ENCODE results near the gene TBCD. TPM values are rescaled to one million over a fixed set of nuclear protein-coding genes. Genes with fewer than 3 reads are reported as not detected.
A peak's percentile ranks its signal among the peaks of the same experiment; 100 is the strongest.
"Not testable (repeated sequence)": the region's sequence is repeated elsewhere in the genome, so short reads cannot be mapped to it uniquely, and the experiment has no call there.

The TBCD gene
- total RNA-seq, 1 donor from 2014 or later = 31.8 TPM

DNA sequence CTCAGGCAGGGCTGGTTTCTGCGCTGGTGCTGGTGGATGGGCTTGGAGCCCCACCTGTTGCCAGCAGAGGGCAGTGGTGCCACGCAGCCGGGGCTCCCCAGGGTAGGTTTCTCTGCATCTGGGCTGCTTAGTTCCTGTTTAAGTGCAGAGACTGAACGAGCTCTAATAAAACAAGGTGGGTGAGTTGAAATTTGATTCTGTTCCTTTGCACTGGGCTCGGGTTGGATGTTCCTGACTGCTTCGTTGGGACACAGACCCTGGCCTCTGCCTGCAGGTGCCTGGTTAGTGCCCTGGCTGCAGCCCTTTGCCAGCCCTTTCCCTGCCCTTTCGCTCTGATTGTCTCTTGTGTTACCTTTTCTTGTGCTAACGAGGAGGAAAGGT, 30.0 kb downstream of the TBCD start:
- no peaks in the 10 kb centered on the region for H3K4me1 ChIP-seq (ENCODE audit: insufficient read depth, low read length)
- H3K4me3 ChIP-seq (ENCODE audit: insufficient read depth, low read depth, low read length) = no peak overlapping the region
- TF ChIP-seq EZH2 (IDR thresholded peaks at IDR 0.05; ENCODE audit: insufficient read depth, low read length) = no peak
- TF ChIP-seq, protein P1, sequence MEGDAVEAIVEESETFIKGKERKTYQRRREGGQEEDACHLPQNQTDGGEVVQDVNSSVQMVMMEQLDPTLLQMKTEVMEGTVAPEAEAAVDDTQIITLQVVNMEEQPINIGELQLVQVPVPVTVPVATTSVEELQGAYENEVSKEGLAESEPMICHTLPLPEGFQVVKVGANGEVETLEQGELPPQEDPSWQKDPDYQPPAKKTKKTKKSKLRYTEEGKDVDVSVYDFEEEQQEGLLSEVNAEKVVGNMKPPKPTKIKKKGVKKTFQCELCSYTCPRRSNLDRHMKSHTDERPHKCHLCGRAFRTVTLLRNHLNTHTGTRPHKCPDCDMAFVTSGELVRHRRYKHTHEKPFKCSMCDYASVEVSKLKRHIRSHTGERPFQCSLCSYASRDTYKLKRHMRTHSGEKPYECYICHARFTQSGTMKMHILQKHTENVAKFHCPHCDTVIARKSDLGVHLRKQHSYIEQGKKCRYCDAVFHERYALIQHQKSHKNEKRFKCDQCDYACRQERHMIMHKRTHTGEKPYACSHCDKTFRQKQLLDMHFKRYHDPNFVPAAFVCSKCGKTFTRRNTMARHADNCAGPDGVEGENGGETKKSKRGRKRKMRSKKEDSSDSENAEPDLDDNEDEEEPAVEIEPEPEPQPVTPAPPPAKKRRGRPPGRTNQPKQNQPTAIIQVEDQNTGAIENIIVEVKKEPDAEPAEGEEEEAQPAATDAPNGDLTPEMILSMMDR (IDR thresholded peaks at IDR 0.05; ENCODE audit: insufficient read depth, low read depth, low read length) = peak; percentile 93
- no peak overlapping the region for H3K9ac ChIP-seq (ENCODE audit: low read length)
- Mint-ChIP-seq H3K27ac (ENCODE audit: unreplicated experiment) (peak overlapping the region; percentile 26), H3K4me1 (ENCODE audit: low read depth, unreplicated experiment) (no peaks in the 10 kb centered on the region), H3K4me3 (ENCODE audit: unreplicated experiment) (no peak overlapping the region), H3K9me3 (ENCODE audit: unreplicated experiment) (peaks cover 3% of the 10 kb centered on the region), H3K27me3 (ENCODE audit: low read depth, unreplicated experiment) (no peaks in the 10 kb centered on the region), H3K36me3 (ENCODE audit: low read depth, unreplicated experiment) (peaks cover 10% of the 10 kb centered on the region)
- FAIRE-seq (peak; percentile 37), DNase-seq (ENCODE audit: low read depth) (peak; percentile 24)
- H4K20me1 ChIP-seq (ENCODE audit: insufficient read depth, low read length) = peaks cover 13% of the 10 kb centered on the region
- no peaks in the 10 kb centered on the region for H3K9me3 ChIP-seq (ENCODE audit: insufficient read depth, low read depth, low read length)
- H3K27me3 ChIP-seq (ENCODE audit: insufficient read depth, low read length) = no peaks in the 10 kb centered on the region
- peaks cover 5% of the 10 kb centered on the region for H3K79me2 ChIP-seq (ENCODE audit: insufficient read depth, low read length)
- no peaks in the 10 kb centered on the region for H3K36me3 ChIP-seq (ENCODE audit: insufficient read depth, low read length)
- H2AFZ ChIP-seq (ENCODE audit: low read depth, low read length) = no peak overlapping the region
- H3K27ac ChIP-seq (ENCODE audit: low read depth, low read length) = no peak overlapping the region
- H3K4me2 ChIP-seq (ENCODE audit: low read length) = no peak overlapping the region

DNA sequence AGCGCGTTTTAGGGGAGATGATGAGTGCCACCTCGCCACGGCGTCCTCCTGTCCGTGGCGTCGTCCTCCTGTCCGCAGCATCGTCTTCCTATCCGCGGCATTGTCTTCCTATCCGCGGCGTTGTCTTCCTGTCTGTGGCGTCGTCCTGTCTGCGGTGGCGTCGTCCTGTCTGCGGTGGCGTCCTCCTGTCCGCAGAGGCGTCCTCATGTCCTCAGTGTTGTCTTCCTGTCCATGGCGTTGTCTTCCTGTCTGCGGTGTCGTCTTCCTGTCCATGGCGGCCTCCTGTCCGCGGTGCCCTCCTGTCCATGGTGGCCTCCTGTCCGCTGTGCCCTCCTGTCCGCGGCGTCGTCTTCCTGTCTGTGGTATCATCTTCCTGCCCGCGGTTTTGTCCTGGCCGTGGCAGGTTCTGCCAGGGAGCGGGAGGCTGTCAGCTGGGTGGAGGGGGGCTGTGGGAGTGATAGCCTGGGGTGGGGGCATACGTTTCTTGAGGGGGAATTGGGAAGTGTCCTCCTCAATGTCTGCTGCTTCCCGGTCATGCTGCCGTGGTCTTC, 30.9 kb downstream of the TBCD start:
- peaks cover 18% of the 10 kb centered on the region for H4K20me1 ChIP-seq (ENCODE audit: insufficient read depth, low read length)
- Mint-ChIP-seq H3K36me3 (ENCODE audit: low read depth, unreplicated experiment) (peaks cover 7% of the 10 kb centered on the region), H3K27ac (ENCODE audit: unreplicated experiment) (no peak overlapping the region), H3K27me3 (ENCODE audit: low read depth, unreplicated experiment) (no peaks in the 10 kb centered on the region), H3K4me1 (ENCODE audit: low read depth, unreplicated experiment) (no peaks in the 10 kb centered on the region), H3K9me3 (ENCODE audit: unreplicated experiment) (peaks cover 3% of the 10 kb centered on the region), H3K4me3 (ENCODE audit: unreplicated experiment) (no peak overlapping the region)
- H2AFZ ChIP-seq (ENCODE audit: low read depth, low read length) = no peak overlapping the region
- H3K9me3 ChIP-seq (ENCODE audit: insufficient read depth, low read depth, low read length) = no peaks in the 10 kb centered on the region
- no peak overlapping the region for H3K4me2 ChIP-seq (ENCODE audit: low read length)
- H3K27me3 ChIP-seq (ENCODE audit: insufficient read depth, low read length) = no peaks in the 10 kb centered on the region
- no peak overlapping the region for H3K27ac ChIP-seq (ENCODE audit: low read depth, low read length)
- H3K9ac ChIP-seq (ENCODE audit: low read length) = no peak overlapping the region
- TF ChIP-seq EZH2 (IDR thresholded peaks at IDR 0.05; ENCODE audit: insufficient read depth, low read length) = no peak
- TF ChIP-seq, protein P1 (IDR thresholded peaks at IDR 0.05; ENCODE audit: insufficient read depth, low read depth, low read length) = no peak
- DNase-seq (ENCODE audit: low read depth) (no peak), FAIRE-seq (no peak)
- H3K79me2 ChIP-seq (ENCODE audit: insufficient read depth, low read length) = peaks cover 5% of the 10 kb centered on the region
- no peaks in the 10 kb centered on the region for H3K36me3 ChIP-seq (ENCODE audit: insufficient read depth, low read length)
- H3K4me3 ChIP-seq (ENCODE audit: insufficient read depth, low read depth, low read length) = no peak overlapping the region
- H3K4me1 ChIP-seq (ENCODE audit: insufficient read depth, low read length) = peaks cover 4% of the 10 kb centered on the region

DNA sequence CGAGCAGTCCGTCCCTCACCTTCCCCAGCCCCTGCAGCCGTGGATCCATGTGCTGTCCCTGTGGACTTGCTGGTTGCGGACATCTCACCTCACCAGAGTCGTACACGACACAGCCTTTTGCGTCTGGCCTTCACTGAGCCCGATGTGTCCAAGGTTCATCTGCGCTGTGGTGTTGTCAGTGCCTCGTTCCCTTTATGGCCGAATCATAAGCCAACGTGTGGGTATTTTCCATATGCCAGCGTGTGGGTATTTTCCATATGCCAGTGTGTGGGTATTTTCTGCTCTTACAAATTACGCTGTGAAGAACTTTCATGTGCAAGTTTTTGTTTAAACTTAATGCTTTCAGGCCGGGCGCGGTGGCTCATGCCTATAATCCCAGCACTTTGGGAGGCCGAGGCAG, 31.6 kb downstream of the TBCD start:
- Histone ChIP-seq H4K20me1 (ENCODE audit: insufficient read depth, low read length) (peaks cover 18% of the 10 kb centered on the region), H3K27me3 (ENCODE audit: insufficient read depth, low read length) (no peaks in the 10 kb centered on the region), H3K4me1 (ENCODE audit: insufficient read depth, low read length) (peaks cover 4% of the 10 kb centered on the region), H3K4me3 (ENCODE audit: insufficient read depth, low read depth, low read length) (no peak overlapping the region), H3K79me2 (ENCODE audit: insufficient read depth, low read length) (peaks cover 5% of the 10 kb centered on the region), H3K9me3 (ENCODE audit: insufficient read depth, low read depth, low read length) (no peaks in the 10 kb centered on the region), H2AFZ (ENCODE audit: low read depth, low read length) (no peak overlapping the region), H3K27ac (ENCODE audit: low read depth, low read length) (no peak overlapping the region), H3K36me3 (ENCODE audit: insufficient read depth, low read length) (no peaks in the 10 kb centered on the region), H3K9ac (ENCODE audit: low read length) (no peak overlapping the region), H3K4me2 (ENCODE audit: low read length) (no peak overlapping the region)
- Mint-ChIP-seq H3K27ac (ENCODE audit: unreplicated experiment) (no peak overlapping the region), H3K27me3 (ENCODE audit: low read depth, unreplicated experiment) (no peaks in the 10 kb centered on the region), H3K36me3 (ENCODE audit: low read depth, unreplicated experiment) (peaks cover 7% of the 10 kb centered on the region), H3K4me1 (ENCODE audit: low read depth, unreplicated experiment) (no peaks in the 10 kb centered on the region), H3K9me3 (ENCODE audit: unreplicated experiment) (peaks cover 3% of the 10 kb centered on the region), H3K4me3 (ENCODE audit: unreplicated experiment) (no peak overlapping the region)
- no peak for FAIRE-seq
- TF ChIP-seq, protein P1 (IDR thresholded peaks at IDR 0.05; ENCODE audit: insufficient read depth, low read depth, low read length) = no peak
- TF ChIP-seq EZH2 (IDR thresholded peaks at IDR 0.05; ENCODE audit: insufficient read depth, low read length) = no peak
- DNase-seq (ENCODE audit: low read depth) = no peak

DNA sequence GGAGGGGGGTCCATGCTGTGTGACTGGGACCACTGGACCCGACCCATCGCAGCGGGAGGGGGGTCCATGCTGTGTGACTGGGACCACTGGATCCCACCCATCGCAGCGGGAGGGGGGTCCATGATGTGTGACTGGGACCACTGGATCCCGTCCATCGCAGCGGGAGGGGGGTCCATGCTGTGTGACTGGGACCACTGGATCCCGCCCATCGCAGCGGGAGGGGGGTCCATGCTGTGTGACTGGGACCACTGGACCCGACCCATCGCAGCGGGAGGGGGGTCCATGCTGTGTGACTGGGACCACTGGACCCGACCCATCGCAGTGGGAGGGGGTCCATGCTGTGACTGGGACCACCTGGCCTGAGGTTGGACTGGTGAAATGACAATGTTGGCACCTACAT, 33.7 kb downstream of the TBCD start:
- DNase-seq (ENCODE audit: low read depth); H3K27me3 Mint-ChIP-seq (ENCODE audit: low read depth, unreplicated experiment); H3K36me3 Mint-ChIP-seq (ENCODE audit: low read depth, unreplicated experiment); H3K4me1 ChIP-seq (ENCODE audit: insufficient read depth, low read length); H3K4me3 ChIP-seq (ENCODE audit: insufficient read depth, low read depth, low read length); H3K27me3 ChIP-seq (ENCODE audit: insufficient read depth, low read length); H3K9me3 ChIP-seq (ENCODE audit: insufficient read depth, low read depth, low read length); H2AFZ ChIP-seq (ENCODE audit: low read depth, low read length); H3K27ac ChIP-seq (ENCODE audit: low read depth, low read length); H3K36me3 ChIP-seq (ENCODE audit: insufficient read depth, low read length); H3K9ac ChIP-seq (ENCODE audit: low read length); FAIRE-seq; H3K9me3 Mint-ChIP-seq (ENCODE audit: unreplicated experiment); H3K4me2 ChIP-seq (ENCODE audit: low read length); H3K4me1 Mint-ChIP-seq (ENCODE audit: low read depth, unreplicated experiment); H3K4me3 Mint-ChIP-seq (ENCODE audit: unreplicated experiment); H3K27ac Mint-ChIP-seq (ENCODE audit: unreplicated experiment): not testable (repeated sequence)
- Histone ChIP-seq H4K20me1 (ENCODE audit: insufficient read depth, low read length) (peaks cover 26% of the 10 kb centered on the region), H3K79me2 (ENCODE audit: insufficient read depth, low read length) (peaks cover 25% of the 10 kb centered on the region)
